ENCODE measurements around the gene SCAMP5.

DNA sequence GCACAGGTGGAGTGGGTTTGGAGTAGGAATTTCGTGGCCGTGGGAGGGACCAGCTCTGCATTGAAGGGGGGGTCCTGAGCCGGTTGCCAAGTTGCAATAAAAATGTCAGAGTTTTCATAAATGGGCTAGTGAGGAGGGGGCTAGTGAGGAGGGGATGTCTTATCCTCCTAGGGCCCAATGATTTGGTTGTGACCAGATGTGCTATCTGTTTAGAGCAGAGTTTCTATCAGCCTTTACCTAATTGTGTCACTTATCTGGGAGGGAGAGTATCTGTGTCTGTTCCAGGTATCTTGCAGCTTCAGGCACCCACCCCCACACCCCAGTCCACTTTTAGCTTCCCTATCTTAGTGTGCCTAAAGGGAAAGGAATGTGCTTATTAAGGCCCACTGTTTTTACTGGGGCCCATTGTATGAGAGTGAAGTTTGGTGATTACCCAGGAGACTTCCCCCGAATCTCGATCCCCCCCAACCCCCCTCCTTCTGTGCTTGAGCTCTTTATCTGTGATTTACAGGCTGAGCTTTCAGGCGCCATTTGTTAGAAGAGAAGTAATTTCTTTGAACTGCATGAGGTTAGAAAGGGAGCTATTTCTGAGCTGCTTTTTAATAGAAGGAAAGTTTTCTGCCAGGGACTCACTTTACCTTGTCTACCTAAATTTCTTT, 70.6 kb downstream of the SCAMP5 start:
- no peak for TF ChIP-seq POLR2A (IDR thresholded peaks at IDR 0.05; ENCODE audit: low read depth, low read length)
- TF ChIP-seq, protein P1, sequence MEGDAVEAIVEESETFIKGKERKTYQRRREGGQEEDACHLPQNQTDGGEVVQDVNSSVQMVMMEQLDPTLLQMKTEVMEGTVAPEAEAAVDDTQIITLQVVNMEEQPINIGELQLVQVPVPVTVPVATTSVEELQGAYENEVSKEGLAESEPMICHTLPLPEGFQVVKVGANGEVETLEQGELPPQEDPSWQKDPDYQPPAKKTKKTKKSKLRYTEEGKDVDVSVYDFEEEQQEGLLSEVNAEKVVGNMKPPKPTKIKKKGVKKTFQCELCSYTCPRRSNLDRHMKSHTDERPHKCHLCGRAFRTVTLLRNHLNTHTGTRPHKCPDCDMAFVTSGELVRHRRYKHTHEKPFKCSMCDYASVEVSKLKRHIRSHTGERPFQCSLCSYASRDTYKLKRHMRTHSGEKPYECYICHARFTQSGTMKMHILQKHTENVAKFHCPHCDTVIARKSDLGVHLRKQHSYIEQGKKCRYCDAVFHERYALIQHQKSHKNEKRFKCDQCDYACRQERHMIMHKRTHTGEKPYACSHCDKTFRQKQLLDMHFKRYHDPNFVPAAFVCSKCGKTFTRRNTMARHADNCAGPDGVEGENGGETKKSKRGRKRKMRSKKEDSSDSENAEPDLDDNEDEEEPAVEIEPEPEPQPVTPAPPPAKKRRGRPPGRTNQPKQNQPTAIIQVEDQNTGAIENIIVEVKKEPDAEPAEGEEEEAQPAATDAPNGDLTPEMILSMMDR (conservative IDR thresholded peaks at IDR 0.05; ENCODE audit: low read depth, low read length) = no peak
- no peak for TF ChIP-seq BHLHE40 (IDR thresholded peaks at IDR 0.05; ENCODE audit: low read depth, low read length)
- no peak for TF ChIP-seq MAFK (IDR thresholded peaks at IDR 0.05; ENCODE audit: low read depth, low read length)
- TF ChIP-seq MXI1 (IDR thresholded peaks at IDR 0.05; ENCODE audit: borderline replicate concordance, low read depth, low read length) = no peak
- no peak for TF ChIP-seq RAD21 (IDR thresholded peaks at IDR 0.05; ENCODE audit: low read length)
- TF ChIP-seq, protein P2, sequence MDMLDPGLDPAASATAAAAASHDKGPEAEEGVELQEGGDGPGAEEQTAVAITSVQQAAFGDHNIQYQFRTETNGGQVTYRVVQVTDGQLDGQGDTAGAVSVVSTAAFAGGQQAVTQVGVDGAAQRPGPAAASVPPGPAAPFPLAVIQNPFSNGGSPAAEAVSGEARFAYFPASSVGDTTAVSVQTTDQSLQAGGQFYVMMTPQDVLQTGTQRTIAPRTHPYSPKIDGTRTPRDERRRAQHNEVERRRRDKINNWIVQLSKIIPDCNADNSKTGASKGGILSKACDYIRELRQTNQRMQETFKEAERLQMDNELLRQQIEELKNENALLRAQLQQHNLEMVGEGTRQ (IDR thresholded peaks at IDR 0.05; ENCODE audit: low read depth, low read length) = no peak
- no peak for TF ChIP-seq RFX5 (IDR thresholded peaks at IDR 0.05; ENCODE audit: low read depth, low read length)
- no peak for TF ChIP-seq SMC3 (IDR thresholded peaks at IDR 0.05; ENCODE audit: low read depth, low read length)
- no peak for TF ChIP-seq RCOR1 (IDR thresholded peaks at IDR 0.05; ENCODE audit: insufficient replicate concordance, low read length)
